Stimulated activated CD8-positive, alpha-beta memory T cell treated with anti-CD3 and anti-CD28 coated beads, Interleukin-4, amount 100 ng/mL, for 1 hour (primary cell): Measurements from ENCODE around the gene IGFBP6.
"Not testable (repeated sequence)": the region's sequence is repeated elsewhere in the genome, so short reads cannot be mapped to it uniquely, and the experiment has no call there.

Experiments used
- DNase-seq, 2 donors: peaks; one replicate each; pipeline ENCODE4 v3.0.0-alpha.2; 2020; ENCODE audit warnings: low read depth in 2 of 2, low spot score in 1 of 2

The IGFBP6 gene

DNA sequence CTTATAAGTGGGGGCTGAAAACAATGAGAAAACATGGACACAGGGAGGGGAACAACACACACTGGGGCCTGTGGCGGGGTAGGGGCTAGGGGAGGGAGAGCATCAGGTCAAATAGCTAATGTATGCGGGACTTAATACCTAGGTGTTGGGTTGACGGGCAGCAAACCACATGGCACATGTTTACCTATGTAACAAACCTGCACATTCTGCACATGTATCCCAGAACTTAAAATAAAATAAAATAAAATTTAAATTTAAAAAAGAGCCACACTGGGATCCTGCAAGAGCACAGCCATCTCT is 1.9 kb upstream of the IGFBP6 start:
- DNase-seq, result not testable (repeated sequence)

DNA sequence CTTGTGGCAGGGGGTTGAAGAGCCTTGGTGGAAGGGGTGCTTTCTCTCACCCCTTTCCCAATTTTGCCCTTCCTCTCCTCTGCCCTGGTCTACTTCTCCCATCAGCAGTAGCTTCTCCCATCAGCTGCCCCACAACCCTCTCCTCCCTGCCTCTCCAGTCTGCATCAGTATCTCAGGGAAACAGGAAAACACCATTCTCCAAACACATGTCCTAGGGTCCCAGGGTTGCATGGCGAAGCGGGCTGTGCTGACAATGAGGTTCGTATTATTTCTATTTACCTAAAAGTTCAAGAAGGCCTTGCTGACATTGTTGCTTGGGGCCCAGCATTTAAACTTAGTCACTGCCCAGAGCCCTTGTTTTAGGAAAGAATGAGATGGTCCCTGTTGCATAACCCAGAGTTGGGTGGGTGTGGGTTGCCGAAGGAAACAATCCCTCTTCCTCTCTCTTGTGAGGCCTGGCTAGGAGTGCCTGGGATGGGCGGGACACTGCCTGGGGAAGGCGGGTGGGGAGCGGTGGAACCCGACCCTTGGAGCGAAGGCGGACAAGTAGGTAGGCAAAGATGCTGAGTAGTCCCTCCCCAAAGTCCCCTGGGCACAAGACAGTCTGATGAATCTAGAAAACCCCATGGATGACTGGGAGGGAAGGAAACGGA is 1.3 kb upstream of the IGFBP6 start:
- no peak for DNase-seq

- DNase-seq, result no peak
These were observed 708 bp upstream of the IGFBP6 start for GRCh38 chr12:53096759-53097158.

GRCh38 chr12:53097207-53097563 is 282 bp upstream of the IGFBP6 start:
- no peak for DNase-seq

GRCh38 chr12:53098354-53098981 is 1.0 kb downstream of the IGFBP6 start:
- DNase-seq, result no peak

GRCh38 chr12:53099071-53099882 is 1.8 kb downstream of the IGFBP6 start:
- DNase-seq, result peak; percentile 83 to 90

GRCh38 chr12:53100466-53101151 is 3.1 kb downstream of the IGFBP6 start:
- no peak for DNase-seq

GRCh38 chr12:53101266-53101665 is 3.8 kb downstream of the IGFBP6 start:
- DNase-seq, result no peak

- no peak for DNase-seq
These were observed 4.7 kb downstream of the IGFBP6 start for GRCh38 chr12:53101931-53102781.

- peak in 1 of 2 donors; percentile 33 for DNase-seq
These were observed 5.7 kb downstream of the IGFBP6 start, which contains the start of gene SOAT2 for GRCh38 chr12:53102883-53103807. SOAT2 (plus strand) TSS chr12:53103486; CDS start chr12:53103578, 92 bp downstream.

DNA sequence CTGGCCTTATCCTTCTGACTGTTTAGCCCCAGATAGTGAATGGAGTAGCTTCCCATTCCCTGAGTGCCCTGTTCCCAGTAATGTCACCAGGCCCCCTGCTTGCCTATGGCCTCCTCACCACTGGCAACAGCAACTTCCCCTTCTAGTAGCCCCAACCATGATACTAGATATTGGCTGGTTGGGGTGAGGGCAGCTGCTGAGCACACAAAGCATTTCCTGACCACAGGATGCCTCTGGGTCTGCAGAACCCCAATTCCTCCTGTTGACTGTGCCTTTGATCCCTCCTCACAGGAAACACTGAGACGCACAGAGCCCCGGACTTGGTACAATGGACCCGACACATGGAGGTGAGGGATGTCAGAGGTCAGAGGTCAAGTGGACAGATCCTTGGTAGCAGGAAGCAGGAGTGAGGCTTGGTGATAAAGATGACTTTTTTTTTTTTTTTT is 6.4 kb downstream of the IGFBP6 start:
- DNase-seq, result no peak

GRCh38 chr12:53105256-53105655 is 7.8 kb downstream of the IGFBP6 start:
- no peak for DNase-seq

DNA sequence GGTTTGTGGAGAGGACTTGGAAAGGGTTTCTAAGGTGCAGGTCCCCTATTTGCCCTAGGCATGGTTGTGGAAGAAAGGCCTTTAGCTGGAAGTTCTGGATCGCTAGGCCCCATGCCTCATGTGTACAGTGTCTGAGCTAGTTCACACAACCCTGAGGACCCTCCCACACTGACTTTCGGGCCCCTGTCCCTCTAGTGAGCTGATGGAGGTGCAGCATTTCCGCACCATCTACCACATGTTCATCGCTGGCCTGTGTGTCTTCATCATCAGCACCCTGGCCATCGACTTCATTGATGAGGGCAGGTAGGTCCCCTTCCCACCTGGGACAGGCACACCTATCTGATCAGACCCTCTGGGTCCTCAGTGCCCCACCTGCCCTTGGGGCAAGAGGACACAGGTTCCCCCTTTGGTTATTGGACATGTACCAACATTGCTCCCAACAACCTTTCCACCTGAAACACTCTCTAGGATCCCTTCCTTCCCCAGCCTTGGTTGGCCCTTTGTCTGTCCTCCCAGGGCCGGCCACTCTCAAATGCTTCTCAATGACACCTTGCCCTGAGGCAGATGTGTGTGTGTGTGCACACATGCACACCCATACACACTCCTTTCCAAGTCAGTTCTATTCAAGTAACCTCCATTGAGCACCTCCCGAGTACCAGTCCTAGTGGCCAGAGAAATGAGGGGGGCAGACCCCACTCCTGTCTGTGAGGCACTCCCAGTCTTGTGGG is 8.4 kb downstream of the IGFBP6 start:
- DNase-seq, result no peak

- no peak for DNase-seq
These were observed 9.7 kb downstream of the IGFBP6 start for GRCh38 chr12:53107122-53107521.

DNA sequence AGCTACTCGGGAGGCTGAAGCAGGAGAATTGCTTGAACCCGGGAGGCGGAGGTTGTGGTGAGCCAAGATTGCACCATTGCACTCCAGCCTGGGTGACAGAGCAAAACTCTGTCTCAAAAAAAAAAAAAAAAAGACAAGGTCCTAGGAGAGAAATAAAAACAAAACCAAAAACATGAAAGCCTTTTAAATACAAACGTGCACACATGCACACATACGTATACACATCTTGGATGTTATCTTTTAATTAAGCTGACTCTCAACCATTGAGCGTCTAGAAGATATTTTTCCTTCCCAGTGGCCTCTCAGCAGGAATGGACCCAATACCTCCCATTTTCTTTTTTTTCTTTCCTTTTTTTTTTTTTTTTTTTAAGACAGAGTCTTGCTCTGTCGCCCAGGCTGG is 15.0 kb downstream of the IGFBP6 start:
- not testable (repeated sequence) for DNase-seq

DNA sequence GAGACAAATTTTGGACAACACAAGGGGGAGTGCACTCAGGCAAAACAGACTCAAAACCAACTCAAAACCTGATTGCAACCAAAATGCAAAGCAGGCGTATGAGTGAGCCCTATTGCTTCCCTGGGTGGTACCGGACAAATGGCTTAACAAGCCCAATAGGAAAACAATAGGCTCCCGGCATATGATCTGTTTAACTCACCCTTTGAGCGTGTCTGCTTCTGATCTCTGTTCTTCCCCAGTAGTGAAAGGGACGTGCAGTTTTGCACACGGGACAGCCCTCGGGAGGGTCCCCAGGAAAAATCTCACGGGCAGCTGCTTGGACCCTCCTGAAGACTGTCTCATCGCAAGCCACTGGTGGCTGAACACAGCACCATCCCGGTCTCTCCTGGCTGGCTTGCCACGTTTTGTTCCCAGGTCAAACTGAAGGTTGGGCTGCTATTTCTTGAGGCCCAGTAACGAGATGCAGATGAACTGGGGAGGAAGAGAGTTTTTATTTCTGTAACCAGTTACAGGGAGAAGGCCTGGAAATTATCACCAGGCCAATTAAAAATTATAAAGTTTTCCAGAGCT is 15.8 kb downstream of the IGFBP6 start:
- no peak for DNase-seq

DNA sequence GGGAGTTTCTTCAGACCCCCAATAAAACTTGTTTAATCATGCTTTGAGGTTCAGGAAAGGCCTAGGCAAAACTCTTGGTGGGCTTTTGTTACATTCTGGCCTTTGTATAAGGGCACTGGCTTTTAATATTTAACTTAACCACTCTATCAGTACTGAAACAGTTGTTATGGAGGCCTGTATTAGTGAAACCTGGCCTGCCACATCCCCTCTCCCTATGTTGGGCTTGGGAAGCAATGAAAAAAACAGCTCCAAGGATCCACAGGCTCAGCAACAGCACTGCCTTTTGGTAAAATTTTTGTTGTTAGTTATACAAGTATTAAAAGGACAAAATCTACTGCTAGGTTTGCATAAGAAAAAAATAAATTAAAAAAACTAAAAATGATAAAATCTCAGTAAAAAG is 16.5 kb downstream of the IGFBP6 start:
- DNase-seq, result no peak

DNA sequence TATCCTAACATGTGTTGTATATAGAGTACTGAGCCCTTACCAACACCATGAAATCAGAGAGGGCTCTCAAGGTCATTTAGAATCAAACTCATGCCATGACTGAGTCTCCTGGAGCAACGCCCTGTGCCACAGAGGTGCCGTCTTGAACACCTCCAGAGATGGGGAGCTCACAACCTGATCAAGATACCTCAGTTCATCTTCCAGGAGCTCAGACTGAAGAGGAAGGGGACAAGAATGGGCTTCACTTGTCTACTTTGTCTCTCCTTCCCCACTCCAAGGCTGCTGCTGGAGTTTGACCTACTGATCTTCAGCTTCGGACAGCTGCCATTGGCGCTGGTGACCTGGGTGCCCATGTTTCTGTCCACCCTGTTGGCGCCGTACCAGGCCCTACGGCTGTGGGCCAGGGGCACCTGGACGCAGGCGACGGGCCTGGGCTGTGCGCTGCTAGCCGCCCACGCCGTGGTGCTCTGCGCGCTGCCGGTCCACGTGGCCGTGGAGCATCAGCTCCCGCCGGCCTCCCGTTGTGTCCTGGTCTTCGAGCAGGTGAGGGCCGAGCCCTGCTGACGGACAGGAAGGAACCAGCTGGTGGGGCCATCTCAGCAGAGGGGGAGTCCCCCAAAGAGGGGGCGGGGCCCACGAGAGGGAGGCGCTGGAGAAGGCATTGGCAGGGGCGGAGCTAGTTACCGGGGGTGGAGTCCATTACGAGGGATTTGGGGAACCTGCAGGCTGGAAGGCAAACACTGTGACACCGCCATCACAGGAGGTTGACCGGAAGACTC is 17.8 kb downstream of the IGFBP6 start:
- no peak for DNase-seq
